SK-N-SH treated with all-trans-retinoic acid at 6 μM for 48 hours (cell line): ENCODE data around the gene ALDOC.

Experiments used
- ATAC-seq: fragments of 200-7000 bp; cut with Tn5 transposase; 3 replicates; pipeline ENCODE4 v1.9.1; 2020; ENCODE audit warnings: mild to moderate bottlenecking, moderate library complexity
- ARNTL ChIP-seq: fragments of 450-650 bp; formaldehyde crosslinking; IDR thresholded peaks from 2 replicates; pipeline ENCODE4 v1.5.0; 2020; ENCODE audit warnings: low read depth, mild to moderate bottlenecking, moderate library complexity, borderline replicate concordance
- GLIS3 ChIP-seq: fragments of 250-450 bp; sonication (Bioruptor Pico); IDR thresholded peaks from 2 replicates; pipeline ENCODE4 v1.5.0; 2020; ENCODE audit warnings: mild to moderate bottlenecking, moderate library complexity
- ISL1 ChIP-seq: fragments of 250-450 bp; sonication (Bioruptor Pico); IDR thresholded peaks from 2 replicates; pipeline ENCODE4 v2.1.2; 2022; ENCODE audit warnings: mild to moderate bottlenecking, moderate library complexity
- SNAI2 ChIP-seq: fragments of 250-450 bp; sonication (Bioruptor Pico); IDR thresholded peaks from 2 replicates; pipeline ENCODE4 v1.5.0; 2020; ENCODE audit warnings: mild to moderate bottlenecking, moderate library complexity
- TOX ChIP-seq: fragments of 250-450 bp; sonication (Bioruptor Pico); IDR thresholded peaks from 2 replicates; pipeline ENCODE4 v1.8.0; 2021; ENCODE audit warnings: mild to moderate bottlenecking, moderate library complexity, borderline replicate concordance
- ZC3H10 ChIP-seq: fragments of 250-450 bp; sonication (Bioruptor Pico); IDR thresholded peaks from 2 replicates; pipeline ENCODE4 v1.5.1; 2021; ENCODE audit warnings: mild to moderate bottlenecking, moderate library complexity
- ZFP3 ChIP-seq: fragments of 250-450 bp; sonication (Bioruptor Pico); IDR thresholded peaks from 2 replicates; pipeline ENCODE4 v1.5.0; 2020; ENCODE audit warnings: mild to moderate bottlenecking, moderate library complexity
- ZFP30 ChIP-seq: fragments of 450-650 bp; formaldehyde crosslinking; IDR thresholded peaks from 2 replicates; pipeline ENCODE4 v1.5.0; 2022; ENCODE audit warnings: mild to moderate bottlenecking, moderate library complexity
- ZNF565 ChIP-seq: fragments of 450-650 bp; formaldehyde crosslinking; conservative IDR thresholded peaks from 2 replicates; pipeline ENCODE4 v1.5.0; 2020; ENCODE audit warnings: low read depth, mild to moderate bottlenecking, moderate library complexity
- ZNF8 ChIP-seq: fragments of 450-650 bp; formaldehyde crosslinking; IDR thresholded peaks from 2 replicates; pipeline ENCODE4 v1.5.0; 2020; ENCODE audit warnings: mild to moderate bottlenecking, moderate library complexity
- TF ChIP-seq, protein P1 (sequence below): fragments of 250-450 bp; sonication (Bioruptor Pico); IDR thresholded peaks from 2 replicates; pipeline ENCODE4 v1.8.0; 2020; ENCODE audit warnings: mild to moderate bottlenecking, moderate library complexity, borderline replicate concordance
- TF ChIP-seq, protein P2 (sequence below): fragments of 250-450 bp; sonication (Bioruptor Pico); IDR thresholded peaks from 2 replicates; pipeline ENCODE4 v1.5.1; 2021; ENCODE audit warnings: mild to moderate bottlenecking, moderate library complexity
- TF ChIP-seq, protein P3 (sequence below): fragments of 250-450 bp; sonication (Bioruptor Pico); IDR thresholded peaks from 2 replicates; pipeline ENCODE4 v1.8.0; 2021; ENCODE audit warnings: low read depth, mild to moderate bottlenecking, moderate library complexity, borderline replicate concordance
- TF ChIP-seq, protein P4 (sequence below): fragments of 250-450 bp; sonication (Bioruptor Pico); IDR thresholded peaks from 2 replicates; pipeline ENCODE4 v1.5.0; 2020; ENCODE audit warnings: mild to moderate bottlenecking, moderate library complexity

ALDOC gene

DNA sequence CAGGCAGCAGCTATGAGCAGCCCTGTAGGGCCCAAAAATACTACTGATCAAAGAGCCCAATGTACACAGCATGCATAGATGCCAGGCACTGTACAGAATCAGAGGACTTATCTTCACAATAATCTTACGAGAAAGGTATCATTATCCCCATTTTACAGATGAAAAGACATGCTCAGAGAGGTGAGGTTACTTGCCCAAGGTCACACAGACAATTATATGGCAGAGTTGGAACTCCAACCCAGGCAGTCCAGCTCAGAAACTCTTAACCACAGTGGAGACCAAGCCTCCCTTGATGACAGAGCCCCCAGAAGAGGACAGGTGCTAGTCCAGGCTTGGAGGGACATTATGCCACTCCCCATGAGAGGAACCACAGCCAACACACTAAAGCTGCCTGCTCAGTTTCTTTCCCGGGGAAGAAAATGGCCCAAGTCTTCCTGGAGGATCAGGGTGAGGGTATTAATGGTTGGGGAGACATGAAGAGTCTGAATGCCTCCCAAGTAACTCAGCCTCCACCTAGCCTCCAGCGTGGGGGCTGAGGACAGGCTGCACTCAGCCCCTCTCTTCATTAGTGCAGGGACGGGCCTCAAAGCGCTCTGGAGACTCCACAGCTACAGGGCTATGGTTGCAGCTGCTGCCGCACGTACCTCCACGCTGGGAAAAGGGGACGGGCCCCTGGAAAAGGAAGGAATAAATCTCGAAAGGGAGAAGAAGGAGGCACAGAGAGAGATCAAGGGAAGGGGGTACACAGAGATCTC, 25.1 kb downstream of the ALDOC start (continued):
- TF ChIP-seq, protein P1, sequence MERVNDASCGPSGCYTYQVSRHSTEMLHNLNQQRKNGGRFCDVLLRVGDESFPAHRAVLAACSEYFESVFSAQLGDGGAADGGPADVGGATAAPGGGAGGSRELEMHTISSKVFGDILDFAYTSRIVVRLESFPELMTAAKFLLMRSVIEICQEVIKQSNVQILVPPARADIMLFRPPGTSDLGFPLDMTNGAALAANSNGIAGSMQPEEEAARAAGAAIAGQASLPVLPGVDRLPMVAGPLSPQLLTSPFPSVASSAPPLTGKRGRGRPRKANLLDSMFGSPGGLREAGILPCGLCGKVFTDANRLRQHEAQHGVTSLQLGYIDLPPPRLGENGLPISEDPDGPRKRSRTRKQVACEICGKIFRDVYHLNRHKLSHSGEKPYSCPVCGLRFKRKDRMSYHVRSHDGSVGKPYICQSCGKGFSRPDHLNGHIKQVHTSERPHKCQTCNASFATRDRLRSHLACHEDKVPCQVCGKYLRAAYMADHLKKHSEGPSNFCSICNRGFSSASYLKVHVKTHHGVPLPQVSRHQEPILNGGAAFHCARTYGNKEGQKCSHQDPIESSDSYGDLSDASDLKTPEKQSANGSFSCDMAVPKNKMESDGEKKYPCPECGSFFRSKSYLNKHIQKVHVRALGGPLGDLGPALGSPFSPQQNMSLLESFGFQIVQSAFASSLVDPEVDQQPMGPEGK (CRISPR knock-in tag) = no peak
- TF ChIP-seq SNAI2 (CRISPR knock-in tag) = no peak
- TF ChIP-seq, protein P2, sequence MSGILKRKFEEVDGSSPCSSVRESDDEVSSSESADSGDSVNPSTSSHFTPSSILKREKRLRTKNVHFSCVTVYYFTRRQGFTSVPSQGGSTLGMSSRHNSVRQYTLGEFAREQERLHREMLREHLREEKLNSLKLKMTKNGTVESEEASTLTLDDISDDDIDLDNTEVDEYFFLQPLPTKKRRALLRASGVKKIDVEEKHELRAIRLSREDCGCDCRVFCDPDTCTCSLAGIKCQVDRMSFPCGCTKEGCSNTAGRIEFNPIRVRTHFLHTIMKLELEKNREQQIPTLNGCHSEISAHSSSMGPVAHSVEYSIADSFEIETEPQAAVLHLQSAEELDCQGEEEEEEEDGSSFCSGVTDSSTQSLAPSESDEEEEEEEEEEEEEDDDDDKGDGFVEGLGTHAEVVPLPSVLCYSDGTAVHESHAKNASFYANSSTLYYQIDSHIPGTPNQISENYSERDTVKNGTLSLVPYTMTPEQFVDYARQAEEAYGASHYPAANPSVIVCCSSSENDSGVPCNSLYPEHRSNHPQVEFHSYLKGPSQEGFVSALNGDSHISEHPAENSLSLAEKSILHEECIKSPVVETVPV (CRISPR knock-in tag) = no peak

DNA sequence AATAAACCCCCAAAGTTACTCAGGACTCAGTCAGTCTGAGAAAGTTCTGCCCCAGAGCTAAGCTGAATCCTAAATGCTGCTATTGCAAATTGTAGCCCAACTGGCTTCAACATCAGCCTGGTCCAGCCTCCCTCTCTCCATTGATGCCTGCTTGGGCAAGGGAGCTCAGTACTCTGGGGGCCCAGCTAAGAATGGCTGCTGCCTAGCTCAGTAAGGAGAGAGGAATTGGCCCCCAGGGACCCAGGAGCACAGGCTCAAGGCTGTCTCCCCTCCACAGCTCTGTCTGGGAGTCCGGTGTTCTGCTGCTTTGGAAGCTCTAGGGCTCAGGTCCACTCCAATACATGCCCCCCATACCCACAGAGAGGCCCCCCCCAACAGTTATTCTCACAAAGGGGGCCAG, 25.8 kb downstream of the ALDOC start:
- no peak for ATAC-seq

DNA sequence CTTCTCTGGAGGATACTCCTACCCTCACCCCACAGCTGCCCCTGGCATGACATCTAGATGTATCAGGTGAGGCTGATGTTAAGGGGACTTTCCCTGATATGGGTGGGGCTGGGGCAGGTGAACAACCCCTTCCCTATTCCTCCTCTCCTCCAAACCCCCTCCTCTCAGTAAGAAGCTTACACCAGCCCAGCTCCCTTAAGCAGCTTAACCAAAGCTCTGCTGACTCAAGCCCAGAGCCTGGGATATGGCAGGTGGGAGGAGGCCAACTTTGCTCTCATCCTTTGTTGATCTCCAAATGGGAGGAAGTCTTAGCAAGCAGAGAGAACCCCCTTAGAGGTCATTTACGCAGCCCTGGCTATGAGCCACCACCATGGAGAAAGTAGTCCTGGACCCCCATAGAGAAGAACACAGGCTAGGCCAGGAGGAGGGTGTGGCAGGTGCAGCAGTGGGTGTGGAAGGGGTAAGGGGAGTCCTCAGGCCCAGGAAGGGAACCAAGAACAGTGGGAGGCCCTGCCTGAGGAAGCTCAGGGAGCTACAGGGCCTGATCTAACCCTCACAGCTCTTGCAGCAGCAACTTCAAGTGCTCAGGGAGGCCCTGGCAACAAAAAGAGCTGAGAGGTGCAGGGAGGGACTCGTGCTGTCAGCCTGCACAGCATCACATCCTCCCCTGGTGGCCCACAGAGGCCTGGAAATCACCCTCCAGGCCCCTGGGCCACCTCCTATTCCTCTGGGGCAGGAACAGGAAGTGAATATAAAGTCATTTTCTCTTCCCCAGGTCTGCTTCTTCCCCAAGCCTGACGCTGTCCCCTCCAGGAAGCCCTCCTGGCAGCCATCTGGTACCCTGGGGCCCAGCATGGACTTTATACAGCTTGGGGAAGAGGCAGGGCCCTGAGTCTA, 27.2 kb downstream of the ALDOC start:
- TF ChIP-seq ZFP30 (CRISPR knock-in tag) (no peak), ARNTL (CRISPR knock-in tag) (no peak), GLIS3 (CRISPR knock-in tag) (no peak), TOX (CRISPR knock-in tag) (no peak), ISL1 (CRISPR knock-in tag) (no peak), ZNF565 (CRISPR knock-in tag) (no peak), ZC3H10 (CRISPR knock-in tag) (no peak), ZNF8 (CRISPR knock-in tag) (no peak), ZFP3 (CRISPR knock-in tag) (no peak)
- TF ChIP-seq, protein P3, sequence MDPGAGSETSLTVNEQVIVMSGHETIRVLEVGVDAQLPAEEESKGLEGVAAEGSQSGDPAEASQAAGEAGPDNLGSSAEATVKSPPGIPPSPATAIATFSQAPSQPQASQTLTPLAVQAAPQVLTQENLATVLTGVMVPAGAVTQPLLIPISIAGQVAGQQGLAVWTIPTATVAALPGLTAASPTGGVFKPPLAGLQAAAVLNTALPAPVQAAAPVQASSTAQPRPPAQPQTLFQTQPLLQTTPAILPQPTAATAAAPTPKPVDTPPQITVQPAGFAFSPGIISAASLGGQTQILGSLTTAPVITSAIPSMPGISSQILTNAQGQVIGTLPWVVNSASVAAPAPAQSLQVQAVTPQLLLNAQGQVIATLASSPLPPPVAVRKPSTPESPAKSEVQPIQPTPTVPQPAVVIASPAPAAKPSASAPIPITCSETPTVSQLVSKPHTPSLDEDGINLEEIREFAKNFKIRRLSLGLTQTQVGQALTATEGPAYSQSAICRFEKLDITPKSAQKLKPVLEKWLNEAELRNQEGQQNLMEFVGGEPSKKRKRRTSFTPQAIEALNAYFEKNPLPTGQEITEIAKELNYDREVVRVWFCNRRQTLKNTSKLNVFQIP (CRISPR knock-in tag) = no peak
- no peak for ATAC-seq

More for the DNA sequence above, 25.8 kb downstream of the ALDOC start:
- TF ChIP-seq, protein P1 (CRISPR knock-in tag) = no peak
- TF ChIP-seq SNAI2 (CRISPR knock-in tag) (no peak), ARNTL (CRISPR knock-in tag) (no peak), ZFP3 (CRISPR knock-in tag) (no peak), ZNF565 (CRISPR knock-in tag) (no peak)
- TF ChIP-seq, protein P4, sequence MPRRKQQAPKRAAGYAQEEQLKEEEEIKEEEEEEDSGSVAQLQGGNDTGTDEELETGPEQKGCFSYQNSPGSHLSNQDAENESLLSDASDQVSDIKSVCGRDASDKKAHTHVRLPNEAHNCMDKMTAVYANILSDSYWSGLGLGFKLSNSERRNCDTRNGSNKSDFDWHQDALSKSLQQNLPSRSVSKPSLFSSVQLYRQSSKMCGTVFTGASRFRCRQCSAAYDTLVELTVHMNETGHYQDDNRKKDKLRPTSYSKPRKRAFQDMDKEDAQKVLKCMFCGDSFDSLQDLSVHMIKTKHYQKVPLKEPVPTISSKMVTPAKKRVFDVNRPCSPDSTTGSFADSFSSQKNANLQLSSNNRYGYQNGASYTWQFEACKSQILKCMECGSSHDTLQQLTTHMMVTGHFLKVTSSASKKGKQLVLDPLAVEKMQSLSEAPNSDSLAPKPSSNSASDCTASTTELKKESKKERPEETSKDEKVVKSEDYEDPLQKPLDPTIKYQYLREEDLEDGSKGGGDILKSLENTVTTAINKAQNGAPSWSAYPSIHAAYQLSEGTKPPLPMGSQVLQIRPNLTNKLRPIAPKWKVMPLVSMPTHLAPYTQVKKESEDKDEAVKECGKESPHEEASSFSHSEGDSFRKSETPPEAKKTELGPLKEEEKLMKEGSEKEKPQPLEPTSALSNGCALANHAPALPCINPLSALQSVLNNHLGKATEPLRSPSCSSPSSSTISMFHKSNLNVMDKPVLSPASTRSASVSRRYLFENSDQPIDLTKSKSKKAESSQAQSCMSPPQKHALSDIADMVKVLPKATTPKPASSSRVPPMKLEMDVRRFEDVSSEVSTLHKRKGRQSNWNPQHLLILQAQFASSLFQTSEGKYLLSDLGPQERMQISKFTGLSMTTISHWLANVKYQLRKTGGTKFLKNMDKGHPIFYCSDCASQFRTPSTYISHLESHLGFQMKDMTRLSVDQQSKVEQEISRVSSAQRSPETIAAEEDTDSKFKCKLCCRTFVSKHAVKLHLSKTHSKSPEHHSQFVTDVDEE (CRISPR knock-in tag) = no peak
